Fibroblast of gingiva (primary cell): ENCODE results near the gene HMGCS1.
A peak's percentile ranks its signal among the peaks of the same experiment; 100 is the strongest.
"Not testable (repeated sequence)": the region's sequence is repeated elsewhere in the genome, so short reads cannot be mapped to it uniquely, and the experiment has no call there.

Experiments
- DNase-seq: peaks from one replicate; pipeline ENCODE4 v3.0.0-alpha.2; 2011; ENCODE audit warnings: low read depth

The HMGCS1 gene

DNA sequence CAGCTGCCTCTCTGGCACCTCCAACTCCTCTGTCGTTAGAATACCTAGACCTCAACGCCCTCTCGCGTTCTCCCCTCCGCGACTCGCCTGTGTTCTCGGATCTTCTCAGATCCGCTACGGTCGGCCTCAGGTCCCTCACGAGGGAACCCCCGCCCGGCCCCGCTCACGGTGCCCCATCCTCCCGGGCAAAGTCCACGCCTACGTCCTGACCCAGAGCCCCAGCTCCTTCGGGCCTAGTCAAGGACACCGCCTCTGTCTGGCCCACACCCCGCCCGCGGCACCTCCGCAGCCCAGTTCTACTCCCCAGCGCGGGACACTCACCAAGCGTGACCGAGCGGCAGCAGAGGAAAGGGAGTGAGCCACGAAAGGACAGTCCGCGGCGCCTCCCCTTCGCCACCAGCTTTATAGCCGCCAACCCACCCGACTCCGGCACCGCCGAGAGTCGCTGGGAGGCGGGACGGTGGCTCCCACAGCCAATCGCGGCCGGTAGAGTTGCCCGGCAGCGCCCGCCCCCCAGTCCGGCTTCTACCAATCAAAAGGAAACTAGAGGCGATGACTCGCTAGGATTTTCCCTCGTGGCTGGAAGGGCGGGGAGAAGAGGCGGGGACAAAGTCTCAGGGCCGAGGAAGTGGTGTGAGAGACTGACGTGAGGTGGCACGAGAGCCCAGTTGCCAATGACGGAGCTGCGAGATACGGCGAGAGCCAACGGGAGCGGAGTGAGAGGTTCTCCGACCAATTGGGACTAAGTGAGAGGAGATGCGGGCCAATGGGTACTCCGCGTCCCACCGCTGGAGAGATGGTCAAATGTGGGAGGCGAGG is at the start of gene HMGCS1:
TSS of gene HMGCS1 (minus strand) at position 378 of the 819 bp plus-strand sequence. CDS start 14,447 bp downstream, outside the sequence.
- DNase-seq = peak; percentile 100

DNA sequence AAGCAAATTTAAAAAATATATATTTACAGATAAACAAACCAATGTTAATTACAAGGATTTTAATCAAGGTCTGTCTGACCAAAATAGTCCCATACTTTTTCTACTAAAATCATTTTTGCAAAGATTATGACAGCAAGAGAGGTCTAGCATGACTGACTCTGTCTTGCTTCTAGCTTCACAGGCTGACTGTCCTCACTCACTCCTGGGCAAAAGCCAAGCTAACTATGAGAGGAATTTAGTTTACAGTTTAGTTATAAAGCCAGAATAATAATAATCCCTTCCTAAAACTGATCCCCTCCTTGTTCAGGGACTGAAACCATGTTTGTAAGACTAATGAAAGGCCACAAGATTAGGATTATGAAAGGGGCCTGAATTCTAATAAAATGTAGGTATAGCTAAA is 45.5 kb upstream of the HMGCS1 start:
- DNase-seq = no peak

- no peak for DNase-seq
Measured at GRCh38 chr5:43358301-43358700, 45.1 kb upstream of the HMGCS1 start.

DNA sequence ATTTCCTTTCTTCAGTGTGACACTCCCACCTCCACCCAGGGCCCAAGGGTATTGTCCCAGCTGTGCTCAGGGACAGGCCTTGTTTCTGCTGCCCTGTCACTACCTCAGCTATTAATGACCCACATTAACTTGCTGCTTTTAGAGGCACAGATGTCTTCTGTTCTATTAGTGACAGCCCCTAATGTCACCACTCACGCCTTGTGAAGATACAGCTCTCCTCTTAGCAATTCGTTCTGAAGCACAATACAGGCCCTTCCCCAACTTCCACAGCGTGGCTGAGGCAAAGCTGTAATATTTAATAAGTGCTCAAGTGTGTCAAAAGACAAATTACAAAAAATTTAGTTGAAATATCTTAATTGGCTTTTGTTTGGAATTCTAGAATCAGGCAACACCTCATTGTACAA is 44.7 kb upstream of the HMGCS1 start:
- DNase-seq = no peak

GRCh38 chr5:43357067-43357466 is 43.9 kb upstream of the HMGCS1 start:
- DNase-seq = no peak

GRCh38 chr5:43354774-43355173 is 41.6 kb upstream of the HMGCS1 start:
- no peak for DNase-seq

DNA sequence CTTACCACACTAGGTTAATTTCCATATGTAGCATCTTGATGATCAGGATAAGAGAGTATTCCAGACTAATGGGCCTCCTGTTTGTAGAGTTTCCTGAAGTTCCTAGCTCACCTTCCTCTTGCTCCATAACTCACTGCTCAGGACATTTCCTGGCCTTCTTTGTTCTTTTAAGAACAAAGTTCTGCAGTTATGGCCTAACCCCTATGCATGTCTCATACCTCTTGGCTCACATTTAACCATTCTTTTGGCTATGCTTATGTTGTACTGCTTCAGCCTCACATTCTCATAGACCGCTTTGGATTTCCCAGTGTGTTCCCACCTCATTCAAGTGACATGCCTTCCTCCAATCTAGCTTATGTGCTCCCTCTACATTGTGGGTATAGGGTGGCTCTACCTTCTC is 40.5 kb upstream of the HMGCS1 start:
- DNase-seq = no peak

GRCh38 chr5:43352915-43353314 is 39.7 kb upstream of the HMGCS1 start:
- DNase-seq = no peak

DNA sequence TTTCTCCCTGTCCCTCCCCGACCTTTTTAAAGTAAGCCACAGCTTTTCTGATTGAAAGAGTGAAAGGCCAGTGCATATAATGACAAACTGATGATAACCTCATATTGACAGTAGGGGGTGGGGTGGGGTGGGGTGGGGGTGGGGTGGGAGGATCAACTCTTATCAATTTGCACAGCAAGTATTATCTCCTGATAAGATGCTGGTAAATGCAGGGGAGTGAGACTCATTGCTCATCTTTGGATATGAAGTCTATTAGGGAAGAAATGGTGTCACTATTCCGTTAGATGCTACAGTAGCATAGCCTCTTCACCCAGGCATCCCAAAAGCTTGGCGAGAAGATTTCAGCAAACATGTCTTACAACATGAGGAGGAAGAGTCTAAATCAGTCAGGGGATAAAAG is 38.9 kb upstream of the HMGCS1 start:
- DNase-seq = no peak

DNA sequence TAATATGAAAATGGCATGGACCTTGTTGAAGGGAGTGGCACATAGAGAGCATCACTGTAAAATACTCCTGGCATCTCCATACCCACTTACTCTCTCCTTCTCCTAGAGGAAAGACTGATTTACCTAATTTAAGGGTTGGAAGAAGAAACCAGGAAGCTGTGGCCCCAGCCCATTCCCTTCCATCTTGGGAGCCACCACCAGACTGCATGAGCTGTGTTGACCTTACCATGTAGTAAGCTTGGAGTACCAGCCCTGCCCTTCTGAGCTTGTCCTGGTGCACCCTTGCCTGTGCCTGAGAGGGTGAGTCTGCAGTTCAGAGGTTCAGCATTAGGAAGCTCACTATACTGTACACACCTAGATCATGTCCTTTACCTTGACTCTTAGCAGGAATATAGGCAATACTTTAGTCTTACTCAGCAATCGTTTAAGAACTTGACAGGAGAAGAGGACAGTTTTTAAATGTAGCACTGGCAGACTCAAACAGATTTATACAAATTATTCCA is 35.7 kb upstream of the HMGCS1 start:
- no peak for DNase-seq

- DNase-seq = no peak
Measured at GRCh38 chr5:43348207-43348606, 35.0 kb upstream of the HMGCS1 start.

- no peak for DNase-seq
Measured at GRCh38 chr5:43338862-43339261, 25.6 kb upstream of the HMGCS1 start.

GRCh38 chr5:43336159-43336558 is 22.9 kb upstream of the HMGCS1 start:
- DNase-seq = no peak

DNA sequence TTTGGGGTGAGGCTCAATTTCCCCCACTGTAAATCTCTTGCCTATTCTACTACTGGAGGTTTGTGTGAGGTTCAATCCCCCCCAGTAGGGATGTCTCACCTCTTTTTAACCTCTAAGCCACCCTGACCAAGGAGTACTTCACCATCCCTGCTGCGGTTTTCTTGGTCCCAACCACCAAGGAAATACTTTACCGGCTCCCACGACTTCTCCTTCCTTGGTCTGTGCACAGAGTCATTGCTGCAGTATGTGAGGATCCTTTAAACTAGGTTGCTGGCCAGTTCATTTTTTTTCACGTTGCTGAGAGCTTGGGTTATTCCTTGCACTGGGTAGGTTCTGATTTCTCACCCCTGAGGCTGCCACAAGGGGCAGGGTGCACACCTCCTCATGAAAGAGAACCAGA is 22.5 kb upstream of the HMGCS1 start:
- DNase-seq = no peak

GRCh38 chr5:43332401-43332800 is 19.2 kb upstream of the HMGCS1 start:
- DNase-seq = no peak

DNA sequence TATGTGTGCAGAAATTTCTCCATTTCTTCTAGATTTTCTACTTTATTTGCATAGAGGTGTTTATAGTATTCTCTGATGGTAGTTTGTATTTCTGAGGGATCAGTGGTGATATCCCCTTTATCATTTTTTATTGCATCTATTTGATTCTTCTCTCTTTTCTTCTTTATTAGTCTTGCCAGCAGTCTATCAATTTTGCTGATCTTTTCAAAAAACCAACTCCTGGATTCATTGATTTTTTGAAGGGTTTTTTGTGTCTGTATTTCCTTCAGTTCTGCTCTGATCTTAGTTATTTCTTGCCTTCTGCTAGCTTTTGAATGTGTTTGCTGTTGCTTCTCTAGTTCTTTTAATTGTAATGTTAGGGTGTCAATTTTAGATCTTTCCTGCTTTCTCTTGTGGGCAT is 12.4 kb upstream of the HMGCS1 start:
- not testable (repeated sequence) for DNase-seq

GRCh38 chr5:43323488-43323887 is 10.3 kb upstream of the HMGCS1 start:
- DNase-seq = not testable (repeated sequence)

DNA sequence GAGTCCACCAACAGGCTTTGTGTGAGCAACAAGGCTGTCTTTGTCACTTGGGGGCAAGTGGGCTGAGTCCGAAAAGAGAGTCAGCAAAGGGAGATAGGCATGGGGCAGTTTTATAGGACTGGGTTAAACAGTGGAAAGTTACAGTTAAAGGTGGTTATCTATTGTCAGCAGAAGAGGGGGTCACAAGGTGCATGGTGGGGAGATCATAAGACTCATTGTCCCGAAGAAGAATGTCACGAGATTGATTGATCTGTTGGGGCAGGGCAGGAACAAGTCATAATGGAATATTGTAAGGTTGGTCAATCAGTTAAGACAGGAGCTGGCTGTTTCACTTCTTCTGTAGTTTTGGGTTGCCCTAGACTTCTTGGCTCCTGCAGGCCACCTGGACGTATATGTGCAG is 7.6 kb upstream of the HMGCS1 start:
- no peak for DNase-seq

- no peak for DNase-seq
Measured at GRCh38 chr5:43316421-43316820, 3.2 kb upstream of the HMGCS1 start.

- no peak for DNase-seq
Measured at GRCh38 chr5:43315682-43316081, 2.5 kb upstream of the HMGCS1 start.

DNA sequence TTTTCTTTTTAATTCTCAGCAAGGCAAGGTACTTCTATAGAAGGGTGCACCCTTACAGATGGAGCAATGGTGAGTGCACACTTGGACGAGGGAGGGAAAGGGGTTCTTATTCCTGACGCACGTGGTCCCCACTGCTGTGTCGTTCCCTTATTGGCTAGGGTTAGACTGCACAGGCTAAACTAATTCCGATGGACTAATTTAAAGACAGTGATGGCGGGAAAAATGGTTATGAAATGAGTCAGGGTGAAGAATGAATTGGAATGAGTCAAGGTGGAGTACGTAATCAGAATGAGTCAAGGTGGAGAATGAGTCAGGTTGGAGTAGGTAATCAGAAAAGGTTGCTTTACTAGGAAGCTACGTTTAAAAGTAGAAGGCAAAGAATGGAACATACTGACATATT is 2.1 kb upstream of the HMGCS1 start:
- no peak for DNase-seq

GRCh38 chr5:43314724-43315123 is 1.5 kb upstream of the HMGCS1 start:
- no peak for DNase-seq

- DNase-seq = peak; percentile 4
Measured at GRCh38 chr5:43313854-43314457, 744 bp upstream of the HMGCS1 start.

DNA sequence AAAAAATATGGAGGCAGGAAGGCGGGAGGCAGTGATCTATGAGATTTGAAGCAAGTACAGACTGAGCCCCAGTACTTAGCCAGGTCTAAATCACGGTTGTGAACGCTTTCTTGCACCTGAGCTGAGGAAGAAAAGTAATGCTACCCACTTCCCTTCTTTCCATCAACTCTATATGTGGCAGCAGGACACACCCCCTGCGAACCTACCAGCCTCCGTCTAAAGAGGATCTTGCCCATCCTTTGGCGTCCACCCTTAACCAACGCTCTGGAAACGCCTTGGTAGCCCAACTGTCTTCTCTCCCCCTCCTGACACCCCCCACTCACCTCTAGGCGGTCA is 545 bp downstream of the HMGCS1 start:
- DNase-seq = no peak
